Ascending aorta (tissue), 2 donors: ENCODE measurements around the gene MS4A18. TPM values are rescaled to one million over a fixed set of nuclear protein-coding genes. Genes with fewer than 3 reads are reported as not detected.
A peak's percentile ranks its signal among the peaks of the same experiment; 100 is the strongest.

Source experiments
- DNase-seq, 2 donors: peaks; one replicate each; pipeline ENCODE4 v3.0.0-alpha.2; 2019; ENCODE audit warnings: low spot score in 2 of 2
- H3K27ac ChIP-seq, 2 donors: fragments of 200-600 bp; sonication (generic); one replicate each; pipeline ENCODE4 v1.5.1; 2016 to 2017; ENCODE audit warnings: mild to moderate bottlenecking in 1 of 2
- H3K27me3 ChIP-seq: fragments of 200-600 bp; sonication (generic); one replicate; pipeline ENCODE4 v1.5.1; 2017
- H3K36me3 ChIP-seq, 2 donors: fragments of 200-600 bp; sonication (generic); one replicate each; pipeline ENCODE4 v1.5.1; 2016
- H3K4me1 ChIP-seq, 2 donors: fragments of 200-600 bp; sonication (generic); one replicate each; pipeline ENCODE4 v1.5.1; 2016 to 2017; ENCODE audit warnings: mild to moderate bottlenecking in 1 of 2
- H3K4me3 ChIP-seq, 2 donors: fragments of 200-600 bp; sonication (generic); one replicate each; pipeline ENCODE4 v1.5.1; 2016 to 2017; ENCODE audit warnings: mild to moderate bottlenecking in 1 of 2
- H3K9me3 ChIP-seq, 2 donors: fragments of 200-600 bp; sonication (generic); one replicate each; pipeline ENCODE4 v1.5.1; 2016
- CTCF ChIP-seq, 3 experiments: fragments of 200-600 bp in 2 of 3; fragments of 450-650 bp in 1 of 3; sonication (generic) in 2 of 3; IDR thresholded peaks; one replicate each; pipeline ENCODE4 v1.5.1; 2016 to 2019; ENCODE audit warnings: antibody characterized with exemption in 3 of 3, mild to moderate bottlenecking in 1 of 3, moderate library complexity in 1 of 3
- intact Hi-C: fragments of 100-400 bp; cut with DNase I; formaldehyde crosslinking; loops from one replicate; pipeline ENCODE4 v1.15.1; 2023
- total RNA-seq: library from RNA; depleted of rRNA; stranded (reverse); fragments of >200 nt; gene quantifications from one replicate; pipeline ENCODE4 v1.1.0, GENCODE V29; 2016

The MS4A18 gene
- total RNA-seq, 1 donor from 2014 or later: not detected

- Histone ChIP-seq H3K4me3 (no peak overlapping the region), H3K4me1 (peaks cover 0 to 3% of the 10 kb centered on the region in 2 donors), H3K9me3 (no peaks in the 10 kb centered on the region), H3K27me3 (no peaks in the 10 kb centered on the region), H3K27ac (no peak overlapping the region), H3K36me3 (no peaks in the 10 kb centered on the region)
- peak; percentile 57 to 89 (median 84) for TF ChIP-seq CTCF (IDR thresholded peaks at IDR 0.05)
- DNase-seq: peak in 1 of 2 donors; percentile 88
- intact Hi-C loops: loop anchor here (2.0 to 5.0 kb wide), 2 partner anchors 65 to 122 kb away; no protein-coding TSS in a partner anchor
Observed at GRCh38 chr11:60775420-60775961, 51.0 kb downstream of the MS4A18 start.

DNA sequence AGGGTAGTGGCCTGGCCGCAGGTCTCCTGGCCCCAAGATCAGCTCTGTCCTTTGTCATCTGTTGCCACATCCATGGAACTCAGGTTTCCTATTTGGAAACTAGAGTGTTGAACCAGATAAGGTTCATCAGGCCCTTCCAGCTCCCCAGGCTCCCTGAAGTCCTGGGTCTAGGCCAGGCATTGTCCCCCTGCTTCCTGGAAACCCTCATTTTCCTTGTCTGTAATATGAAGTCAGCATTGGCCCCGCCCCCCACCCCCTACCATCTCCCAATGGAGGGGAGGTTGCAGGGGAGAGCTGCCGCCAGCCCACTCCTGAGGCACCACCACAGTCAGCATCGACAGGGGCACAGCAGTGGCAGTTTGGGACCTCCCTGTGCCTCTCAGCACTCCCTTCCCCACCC lies 51.6 kb downstream of the MS4A18 start:
- Histone ChIP-seq H3K27me3 (no peaks in the 10 kb centered on the region), H3K9me3 (no peaks in the 10 kb centered on the region), H3K4me1 (peaks cover 0 to 3% of the 10 kb centered on the region in 2 donors), H3K36me3 (no peaks in the 10 kb centered on the region), H3K27ac (no peak overlapping the region), H3K4me3 (no peak overlapping the region)
- intact Hi-C loops: loop anchor here (5.0 kb wide), 1 partner anchor 121 kb away; no protein-coding TSS in a partner anchor
- no peak for TF ChIP-seq CTCF (IDR thresholded peaks at IDR 0.05)
- no peak for DNase-seq

GRCh38 chr11:60777106-60777505 lies 52.6 kb downstream of the MS4A18 start:
- TF ChIP-seq CTCF (IDR thresholded peaks at IDR 0.05): no peak
- Histone ChIP-seq H3K4me1 (peaks cover 0 to 3% of the 10 kb centered on the region in 2 donors), H3K27me3 (no peaks in the 10 kb centered on the region), H3K36me3 (no peaks in the 10 kb centered on the region), H3K27ac (no peak overlapping the region), H3K9me3 (no peaks in the 10 kb centered on the region), H3K4me3 (no peak overlapping the region)
- intact Hi-C loops: loop anchor here (5.0 kb wide), 1 partner anchor 120 kb away; no protein-coding TSS in a partner anchor
- no peak for DNase-seq

DNA sequence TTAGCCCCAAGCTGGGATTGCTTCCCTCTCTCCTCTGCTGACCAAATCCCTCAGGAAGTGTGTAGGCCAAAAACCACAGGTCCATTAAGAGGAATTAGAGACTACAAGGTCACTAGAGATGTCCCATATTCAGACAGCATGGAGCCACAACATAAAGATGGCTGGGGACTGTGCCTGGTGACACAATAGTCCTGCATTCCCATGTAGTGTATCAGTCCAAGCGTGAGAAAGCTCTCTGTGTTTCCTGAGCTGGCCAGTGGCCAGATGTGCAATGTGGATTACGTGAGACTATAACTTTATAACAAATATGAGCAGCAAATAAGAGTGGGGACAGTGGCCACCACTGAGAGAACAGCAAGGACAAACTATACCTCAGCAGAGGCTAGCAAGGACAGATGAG lies 53.1 kb downstream of the MS4A18 start:
- no peak overlapping the region for H3K27ac ChIP-seq
- H3K9me3 ChIP-seq: no peaks in the 10 kb centered on the region
- no peak for TF ChIP-seq CTCF (IDR thresholded peaks at IDR 0.05)
- H3K4me1 ChIP-seq: peaks cover 0 to 3% of the 10 kb centered on the region in 2 donors
- no peaks in the 10 kb centered on the region for H3K27me3 ChIP-seq
- DNase-seq: peak in 1 of 2 donors; percentile 71
- H3K36me3 ChIP-seq: no peaks in the 10 kb centered on the region
- H3K4me3 ChIP-seq: no peak overlapping the region
- intact Hi-C loops: loop anchor here (5.0 kb wide), 1 partner anchor 120 kb away; no protein-coding TSS in a partner anchor

- no peak for DNase-seq
- H3K4me3 ChIP-seq: no peak overlapping the region
- no peaks in the 10 kb centered on the region for H3K9me3 ChIP-seq
- intact Hi-C loops: no loop called here
- H3K4me1 ChIP-seq: peaks cover 0 to 2% of the 10 kb centered on the region in 2 donors
- TF ChIP-seq CTCF (IDR thresholded peaks at IDR 0.05): no peak
- H3K36me3 ChIP-seq: no peaks in the 10 kb centered on the region
- no peak overlapping the region for H3K27ac ChIP-seq
- no peaks in the 10 kb centered on the region for H3K27me3 ChIP-seq
Observed at GRCh38 chr11:60780065-60780464, 55.5 kb downstream of the MS4A18 start.
